ENCODE results near the gene SLC17A9.

DNA sequence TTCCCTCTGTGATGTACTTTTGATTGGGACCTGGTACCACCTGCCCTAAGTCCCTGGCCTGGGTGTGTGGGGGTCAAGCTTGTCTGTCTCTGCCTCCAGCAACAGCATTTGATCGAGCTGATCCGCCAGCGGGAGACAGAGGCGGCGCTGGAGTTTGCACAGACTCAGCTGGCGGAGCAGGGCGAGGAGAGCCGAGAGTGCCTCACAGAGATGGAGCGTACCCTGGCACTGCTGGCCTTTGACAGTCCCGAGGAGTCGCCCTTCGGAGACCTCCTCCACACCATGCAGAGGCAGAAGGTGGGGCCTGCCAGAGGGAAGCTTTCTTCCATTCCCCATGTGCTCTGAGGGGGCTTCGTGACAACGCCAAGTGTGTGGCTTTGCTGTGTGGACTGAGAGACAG is 9.1 kb upstream of the SLC17A9 start:
- TF ChIP-seq, protein P1, sequence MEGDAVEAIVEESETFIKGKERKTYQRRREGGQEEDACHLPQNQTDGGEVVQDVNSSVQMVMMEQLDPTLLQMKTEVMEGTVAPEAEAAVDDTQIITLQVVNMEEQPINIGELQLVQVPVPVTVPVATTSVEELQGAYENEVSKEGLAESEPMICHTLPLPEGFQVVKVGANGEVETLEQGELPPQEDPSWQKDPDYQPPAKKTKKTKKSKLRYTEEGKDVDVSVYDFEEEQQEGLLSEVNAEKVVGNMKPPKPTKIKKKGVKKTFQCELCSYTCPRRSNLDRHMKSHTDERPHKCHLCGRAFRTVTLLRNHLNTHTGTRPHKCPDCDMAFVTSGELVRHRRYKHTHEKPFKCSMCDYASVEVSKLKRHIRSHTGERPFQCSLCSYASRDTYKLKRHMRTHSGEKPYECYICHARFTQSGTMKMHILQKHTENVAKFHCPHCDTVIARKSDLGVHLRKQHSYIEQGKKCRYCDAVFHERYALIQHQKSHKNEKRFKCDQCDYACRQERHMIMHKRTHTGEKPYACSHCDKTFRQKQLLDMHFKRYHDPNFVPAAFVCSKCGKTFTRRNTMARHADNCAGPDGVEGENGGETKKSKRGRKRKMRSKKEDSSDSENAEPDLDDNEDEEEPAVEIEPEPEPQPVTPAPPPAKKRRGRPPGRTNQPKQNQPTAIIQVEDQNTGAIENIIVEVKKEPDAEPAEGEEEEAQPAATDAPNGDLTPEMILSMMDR (IDR thresholded peaks at IDR 0.05), result no peak
- no peak for TF ChIP-seq POLR2A (IDR thresholded peaks at IDR 0.05)
